H1 (cell line): ENCODE measurements around the gene MYOM1. TPM values are rescaled to one million over a fixed set of nuclear protein-coding genes. Genes with fewer than 3 reads are reported as not detected.

ENCODE experiments used
- CTCF ChIA-PET: fragments of 300-600 bp; sonication (Branson Sonifier 250); formaldehyde crosslinking; loops from one replicate; lab custom pipeline; 2021; ENCODE audit not compliant: partially characterized antibody; lab: Charles Lee
- POLR2A ChIA-PET: fragments of 300-600 bp; sonication (Branson Sonifier 250); formaldehyde crosslinking; loops from one replicate; lab custom pipeline; 2021; ENCODE audit warnings: inconsistent platforms; ENCODE audit not compliant: partially characterized antibody; lab: Charles Lee
- DNase-seq, 2 experiments: peaks; one replicate each; pipeline versions ENCODE4 v3.0.0 to v3.0.0-alpha.2; 2010 to 2022; ENCODE audit warnings: low spot score in 2 of 2, low read depth in 1 of 2, mixed read lengths in 1 of 2
- FAIRE-seq: peaks from 2 replicates; lab custom pipeline; 2011; peaks lifted over from hg19 to GRCh38; lab: Jason Lieb, UNC
- H2AFZ ChIP-seq: 2 replicates; pipeline ENCODE4 v1.8.1; 2012; ENCODE audit warnings: low read length, inconsistent platforms
- H2AK5ac ChIP-seq: 2 replicates; pipeline ENCODE4 v1.6.1; 2013; ENCODE audit warnings: low read depth, low read length
- H2BK120ac ChIP-seq: replicated peaks from 2 replicates; pipeline ENCODE3; 2013; ENCODE audit warnings: low read depth, low read length, inconsistent platforms
- H2BK12ac ChIP-seq: 2 replicates; pipeline ENCODE4 v1.6.1; 2013; ENCODE audit warnings: low read depth, low read length
- H2BK15ac ChIP-seq: 2 replicates; pipeline ENCODE4 v1.6.1; 2013; ENCODE audit warnings: low read length
- H2BK20ac ChIP-seq: 2 replicates; pipeline ENCODE4 v1.6.1; 2013; ENCODE audit warnings: low read length
- H2BK5ac ChIP-seq: 2 replicates; pipeline ENCODE4 v1.6.1; 2013; ENCODE audit warnings: low read depth, low read length
- H3K14ac ChIP-seq: 2 replicates; pipeline ENCODE4 v1.6.1; 2013; ENCODE audit warnings: inconsistent platforms; ENCODE audit not compliant: insufficient read length
- H3K18ac ChIP-seq: 2 replicates; pipeline ENCODE4 v1.6.1; 2013; ENCODE audit warnings: low read length; ENCODE audit errors: extremely low read depth
- H3K23ac ChIP-seq: 2 replicates; pipeline ENCODE4 v1.6.1; 2013; ENCODE audit warnings: inconsistent platforms; ENCODE audit not compliant: insufficient read length
- H3K23me2 ChIP-seq: 2 replicates; pipeline ENCODE4 v1.6.1; 2013; ENCODE audit warnings: low read depth, low read length
- H3K27ac ChIP-seq: 2 replicates; pipeline ENCODE4 v1.6.1; 2011; ENCODE audit warnings: low read depth, low read length, inconsistent platforms
- H3K27me3 ChIP-seq, 4 experiments: replicated peaks in 1 of 4; 1 replicate in 1 of 4; 2 replicates in 3 of 4; pipeline versions ENCODE4 v1.6.1 to v1.8.1; 2011 to 2013; ENCODE audit warnings: low read length in 3 of 4, mild to moderate bottlenecking in 3 of 4, inconsistent platforms in 2 of 4, mixed read lengths in 2 of 4, moderate library complexity in 1 of 4; ENCODE audit not compliant: control insufficient read depth in 3 of 4, insufficient read depth in 3 of 4; ENCODE audit errors: extremely low read depth in 1 of 4
- H3K36me3 ChIP-seq, 4 experiments: 2 replicates each; pipeline versions ENCODE4 v1.6.1 to v1.8.1; 2011 to 2013; ENCODE audit warnings: mild to moderate bottlenecking in 4 of 4, low read length in 3 of 4, moderate library complexity in 2 of 4, control low read depth in 1 of 4, inconsistent platforms in 1 of 4; ENCODE audit not compliant: insufficient read depth in 4 of 4, control insufficient read depth in 2 of 4
- H3K4ac ChIP-seq: replicated peaks from 2 replicates; pipeline ENCODE3; 2013; ENCODE audit warnings: low read length, low read depth, mixed read lengths, inconsistent platforms; ENCODE audit not compliant: insufficient read length
- H3K4me1 ChIP-seq, 4 experiments: replicated peaks in 1 of 4; 1 replicate in 1 of 4; 2 replicates in 3 of 4; pipeline versions ENCODE4 v1.6.1 to v1.8.1; 2011 to 2013; ENCODE audit warnings: low read length in 3 of 4, inconsistent platforms in 2 of 4, mixed read lengths in 1 of 4; ENCODE audit not compliant: insufficient read depth in 4 of 4, control insufficient read depth in 3 of 4
- H3K4me2 ChIP-seq, 2 experiments: 2 replicates each; pipeline versions ENCODE4 v1.6.1 to v1.8.1; 2011 to 2013; ENCODE audit warnings: low read depth in 2 of 2, low read length in 2 of 2, control low read depth in 1 of 2, inconsistent platforms in 1 of 2, mild to moderate bottlenecking in 1 of 2; ENCODE audit not compliant: insufficient read depth in 1 of 2
- H3K4me3 ChIP-seq, 4 experiments: fragments of 200-600, 300-600 bp in 1 of 4; sonication (generic), shearing (Covaris generic), sonication (Bioruptor Twin) in 1 of 4; 2 replicates each; pipeline versions ENCODE4 v1.5.1 to v1.8.1; 2011 to 2016; ENCODE audit warnings: low read length in 4 of 4, low read depth in 3 of 4, control low read depth in 2 of 4, inconsistent platforms in 2 of 4, mild to moderate bottlenecking in 2 of 4, mixed read lengths in 1 of 4, moderate library complexity in 1 of 4; ENCODE audit not compliant: insufficient read depth in 2 of 4; ENCODE audit errors: extremely low read depth in 1 of 4
- H3K56ac ChIP-seq: replicated peaks from 2 replicates; pipeline ENCODE3; 2013; ENCODE audit warnings: low read depth, mild to moderate bottlenecking, mixed read lengths, low read length, inconsistent platforms; ENCODE audit not compliant: insufficient read length
- H3K79me1 ChIP-seq: 2 replicates; pipeline ENCODE4 v1.6.1; 2013; ENCODE audit warnings: low read depth, low read length, control low read depth
- H3K79me2 ChIP-seq, 2 experiments: 2 replicates each; pipeline versions ENCODE4 v1.6.1 to v1.8.1; 2012 to 2013; ENCODE audit warnings: low read length in 2 of 2, mild to moderate bottlenecking in 2 of 2, inconsistent platforms in 1 of 2; ENCODE audit not compliant: insufficient read depth in 2 of 2, control insufficient read depth in 1 of 2
- H3K9ac ChIP-seq, 4 experiments: replicated peaks in 1 of 4; 1 replicate in 1 of 4; 2 replicates in 3 of 4; pipeline versions ENCODE4 v1.6.1 to v1.8.1; 2011 to 2013; ENCODE audit warnings: low read depth in 3 of 4, low read length in 3 of 4, control low read depth in 2 of 4, mild to moderate bottlenecking in 2 of 4, moderate library complexity in 2 of 4, inconsistent platforms in 1 of 4; ENCODE audit errors: extremely low read depth in 1 of 4
- H3K9me3 ChIP-seq, 2 experiments: 2 replicates each; pipeline versions ENCODE4 v1.6.1 to v1.8.1; 2012 to 2013; ENCODE audit warnings: mild to moderate bottlenecking in 2 of 2, moderate library complexity in 2 of 2, control low read depth in 1 of 2, inconsistent platforms in 1 of 2, low read depth in 1 of 2, low read length in 1 of 2, mixed read lengths in 1 of 2; ENCODE audit not compliant: insufficient read depth in 2 of 2
- H4K20me1 ChIP-seq, 2 experiments: replicated peaks in 1 of 2; 2 replicates each; pipeline versions ENCODE3 to v1.8.1; 2011 to 2013; ENCODE audit warnings: inconsistent platforms in 2 of 2, low read length in 2 of 2, mild to moderate bottlenecking in 1 of 2; ENCODE audit not compliant: insufficient read depth in 2 of 2, control insufficient read depth in 1 of 2
- H4K5ac ChIP-seq: 2 replicates; pipeline ENCODE4 v1.6.1; 2013; ENCODE audit warnings: low read length, low read depth, mixed read lengths, inconsistent platforms; ENCODE audit not compliant: insufficient read length
- H4K8ac ChIP-seq: 2 replicates; pipeline ENCODE4 v1.8.0; 2013; ENCODE audit warnings: mild to moderate bottlenecking, moderate library complexity, low read length, inconsistent platforms; ENCODE audit not compliant: insufficient read depth; ENCODE audit errors: extremely low read depth
- H4K91ac ChIP-seq: replicated peaks from 2 replicates; pipeline ENCODE3; 2013; ENCODE audit warnings: low read length, mixed read lengths, inconsistent platforms; ENCODE audit not compliant: insufficient read length
- ATF3 ChIP-seq: IDR thresholded peaks from 2 replicates; pipeline ENCODE4 v1.6.1; 2011; ENCODE audit warnings: low read depth, mild to moderate bottlenecking, low read length; ENCODE audit not compliant: insufficient read depth
- BACH1 ChIP-seq: IDR thresholded peaks from 2 replicates; pipeline ENCODE4 v1.6.1; 2012; ENCODE audit warnings: low read length, improper control_type of control experiment
- BRCA1 ChIP-seq: IDR thresholded peaks from 2 replicates; pipeline ENCODE4 v1.6.1; 2012; ENCODE audit warnings: low read depth, low read length, improper control_type of control experiment
- CBX5 ChIP-seq: fragments of 300-800, 300-1000 bp; sonication (generic); IDR thresholded peaks from 2 replicates; pipeline ENCODE4 v1.7.1; 2016; ENCODE audit warnings: antibody characterized with exemption, low read length, low read depth
- EZH2 ChIP-seq: fragments of 200-600 bp; sonication (generic); IDR thresholded peaks from 2 replicates; pipeline ENCODE4 v1.7.1; 2012; ENCODE audit warnings: low read depth, mild to moderate bottlenecking, moderate library complexity, low read length, inconsistent platforms; ENCODE audit not compliant: severe bottlenecking
- HDAC2 ChIP-seq, 2 experiments: fragments of 300-600 bp in 1 of 2; sonication (generic) in 1 of 2; IDR thresholded peaks; 2 replicates each; pipeline ENCODE4 v1.6.1; 2011 to 2012; ENCODE audit warnings: low read depth in 2 of 2, low read length in 2 of 2, mild to moderate bottlenecking in 2 of 2, moderate library complexity in 2 of 2, borderline replicate concordance in 1 of 2, inconsistent platforms in 1 of 2
- KDM1A ChIP-seq: fragments of 200-600, 300-600 bp; sonication (generic); IDR thresholded peaks from 2 replicates; pipeline ENCODE4 v1.7.1; 2016; ENCODE audit warnings: mild to moderate bottlenecking, low read length, borderline replicate concordance
- KDM4A ChIP-seq: IDR thresholded peaks from one replicate; pipeline ENCODE4 v1.7.1; 2012; ENCODE audit warnings: low read depth, mild to moderate bottlenecking, moderate library complexity, low read length, inconsistent platforms; ENCODE audit not compliant: severe bottlenecking
- NANOG ChIP-seq: IDR thresholded peaks from 2 replicates; pipeline ENCODE4 v1.6.1; 2011; ENCODE audit warnings: low read length, low read depth, mild to moderate bottlenecking, inconsistent platforms; ENCODE audit not compliant: insufficient read depth, poor library complexity, severe bottlenecking
- NRF1 ChIP-seq: IDR thresholded peaks from 2 replicates; pipeline ENCODE4 v1.6.1; 2011; ENCODE audit warnings: mild to moderate bottlenecking, low read depth, low read length, improper control_type of control experiment
- RBBP5 ChIP-seq: IDR thresholded peaks from 2 replicates; pipeline ENCODE4 v1.7.1; 2012; ENCODE audit warnings: low read depth, mild to moderate bottlenecking, inconsistent platforms, low read length, moderate library complexity, borderline replicate concordance
- SRF ChIP-seq: IDR thresholded peaks from 2 replicates; pipeline ENCODE4 v1.6.1; 2011; ENCODE audit warnings: mild to moderate bottlenecking, low read depth, low read length, moderate library complexity
- TAF7 ChIP-seq: optimal IDR thresholded peaks from 2 replicates; pipeline ENCODE3; 2011; ENCODE audit warnings: low read depth, mild to moderate bottlenecking, inconsistent platforms, low read length, moderate library complexity, borderline replicate concordance
- WGBS, 2 experiments: shearing (Covaris generic) in 1 of 2; methylation state at CpG; one replicate each; pipeline versions ENCODE4 v1.1.6 to v1.1.7; 2013 to 2015; ENCODE audit warnings: low lambda C conversion rate in 2 of 2, mixed read lengths in 2 of 2, inconsistent platforms in 1 of 2, low coverage in 1 of 2, missing lambda C conversion rate in 1 of 2; ENCODE audit not compliant: insufficient replicate concordance in 2 of 2, insufficient coverage in 1 of 2, insufficient read length in 1 of 2; ENCODE audit errors: extremely low coverage in 1 of 2, missing lambda C conversion rate in 1 of 2; 5-methylcytosine and 5-hydroxymethylcytosine counted together
- polyA plus RNA-seq, 7 experiments: library from polyadenylated mRNA; depleted of rRNA in 3 of 7; stranded (reverse) in 5 of 7; unstranded in 2 of 7; fragments of >200 nt in 5 of 7; fragments of 200-250 nt in 2 of 7; gene quantifications; 1 replicate in 5 of 7; 2 replicates in 1 of 7; 4 replicates in 1 of 7; pipeline versions ENCODE4 v1.2.1 to v1.2.3, GENCODE V29; 2011 to 2013; ENCODE audit warnings: missing spikeins in 2 of 7, mixed read lengths in 2 of 7
- total RNA-seq: library from RNA; stranded (reverse); fragmentation: NEBNext Ultra II Directional; extraction: Animal tissue kit (Norgen Biotek cat#: 25700); gene quantifications from 2 replicates; pipeline ENCODE4 v1.2.1, GENCODE V29; 2021

MYOM1 gene
- total and polyA plus RNA-seq, 2 of the 8 experiments (the other 6 are each of a cell fraction or from before 2014, with no cell fraction given): 0.06 to 0.32 TPM

GRCh38 chr18:3081584-3081991, 138.2 kb downstream of the MYOM1 start:
- Histone ChIP-seq H3K27me3 (no peaks in the 10 kb centered on the region), H2AK5ac (no peak overlapping the region), H3K56ac (no peak overlapping the region), H3K79me2 (no peaks in the 10 kb centered on the region), H3K14ac (no peak overlapping the region), H3K23ac (no peak overlapping the region), H3K18ac (no peak overlapping the region), H3K9ac (no peak overlapping the region), H2AFZ (no peak overlapping the region), H3K9me3 (no peaks in the 10 kb centered on the region), H4K20me1 (no peaks in the 10 kb centered on the region), H3K23me2 (no peaks in the 10 kb centered on the region), H4K8ac (no peak overlapping the region), H3K36me3 (no peaks in the 10 kb centered on the region), H2BK5ac (no peak overlapping the region), H2BK15ac (no peak overlapping the region), H3K4me3 (no peak overlapping the region), H3K4me2 (no peak overlapping the region), H2BK120ac (no peak overlapping the region), H4K91ac (no peak overlapping the region), H3K79me1 (no peaks in the 10 kb centered on the region), H4K5ac (no peak overlapping the region), H3K4ac (no peak overlapping the region), H2BK12ac (no peak overlapping the region), H3K4me1 (peaks cover 0 to 2% (median 0%) of the 10 kb centered on the region in 4 experiments; a peak in 1 of 7 replicates), H2BK20ac (no peak overlapping the region), H3K27ac (no peak overlapping the region)
- 65% methylated on average over 3 of the region's 3 CpGs; no CpG with 5 or more reads in 1 of the 2 experiments for WGBS, 2 experiments
- DNase-seq (no peak), FAIRE-seq (no peak)
- CTCF ChIA-PET: interaction anchor here (0.6 to 2.1 kb wide), 2 partner anchors 19 to 107 kb away, joined by 3 to 6 read pairs; no protein-coding TSS in a partner anchor
- POLR2A ChIA-PET: no interaction called here
- TF ChIP-seq ATF3: no peak
- TF ChIP-seq TAF7: no peak
- no peak for TF ChIP-seq KDM4A
- no peak for TF ChIP-seq RBBP5
- TF ChIP-seq BACH1: no peak
- TF ChIP-seq NANOG: no peak
- no peak for TF ChIP-seq SRF
- TF ChIP-seq EZH2: no peak
- TF ChIP-seq KDM1A: no peak
- no peak for TF ChIP-seq HDAC2 (IDR thresholded peaks at IDR 0.05; ENCODE audit: borderline replicate concordance in 1 of 2, low read depth in 2 of 2, low read length in 2 of 2)
- TF ChIP-seq BRCA1: no peak
- TF ChIP-seq NRF1: no peak
- TF ChIP-seq CBX5: no peak
